ENCODE data around the gene MRPL20. TPM values are rescaled to one million over a fixed set of nuclear protein-coding genes. Genes with fewer than 3 reads are reported as not detected.

Gene MRPL20
- polyA plus RNA-seq, 1 experiment, result 84.8 TPM

GRCh38 chr1:1437904-1438376, 30.8 kb upstream of the MRPL20 start:
- ChIA-PET POLR2A (no interaction called here), CTCF (interaction anchor here (1.5 kb wide), 2 partner anchors 14 to 25 kb away, joined by 3 read pairs; no protein-coding TSS in a partner anchor)
- no peak overlapping the region for H3K4me3 ChIP-seq (ENCODE audit: low read depth, low read length)
- no peaks in the 10 kb centered on the region for H3K36me3 ChIP-seq (ENCODE audit: control insufficient read depth, insufficient read depth, low read length)
- peaks cover 4% of the 10 kb centered on the region; the same call in 1 of the 2 replicates for H3K27me3 ChIP-seq (ENCODE audit: control insufficient read depth, insufficient read depth, low read length)
- TF ChIP-seq CTCF (IDR thresholded peaks at IDR 0.05; ENCODE audit: insufficient read depth, low read depth, low read length), result no peak
- no peak for DNase-seq (ENCODE audit: low read depth)

- no peak for TF ChIP-seq CTCF (IDR thresholded peaks at IDR 0.05; ENCODE audit: insufficient read depth, low read depth, low read length)
- Histone ChIP-seq H3K4me3 (ENCODE audit: low read depth, low read length) (no peak overlapping the region), H3K36me3 (ENCODE audit: control insufficient read depth, insufficient read depth, low read length) (no peaks in the 10 kb centered on the region), H3K27me3 (ENCODE audit: control insufficient read depth, insufficient read depth, low read length) (peaks cover 4% of the 10 kb centered on the region; the same call in 1 of the 2 replicates)
- ChIA-PET POLR2A (no interaction called here), CTCF (interaction anchor here (1.5 kb wide), 2 partner anchors 13 to 25 kb away, joined by 3 read pairs; no protein-coding TSS in a partner anchor)
- no peak for DNase-seq (ENCODE audit: low read depth)
Measured at GRCh38 chr1:1437033-1437903, 30.2 kb upstream of the MRPL20 start.

- Histone ChIP-seq H3K27me3 (ENCODE audit: control insufficient read depth, insufficient read depth, low read length) (peaks cover 4% of the 10 kb centered on the region; the same call in 1 of the 2 replicates), H3K36me3 (ENCODE audit: control insufficient read depth, insufficient read depth, low read length) (no peaks in the 10 kb centered on the region), H3K4me3 (ENCODE audit: low read depth, low read length) (no peak overlapping the region)
- no peak for DNase-seq (ENCODE audit: low read depth)
- CTCF ChIA-PET, result interaction anchor here (1.5 kb wide), 1 partner anchor 26 kb away, joined by 3 read pairs; no protein-coding TSS in a partner anchor
- no peak for TF ChIP-seq CTCF (IDR thresholded peaks at IDR 0.05; ENCODE audit: insufficient read depth, low read depth, low read length)
- POLR2A ChIA-PET, result no interaction called here
Measured at GRCh38 chr1:1436630-1437032, 29.5 kb upstream of the MRPL20 start.

DNA sequence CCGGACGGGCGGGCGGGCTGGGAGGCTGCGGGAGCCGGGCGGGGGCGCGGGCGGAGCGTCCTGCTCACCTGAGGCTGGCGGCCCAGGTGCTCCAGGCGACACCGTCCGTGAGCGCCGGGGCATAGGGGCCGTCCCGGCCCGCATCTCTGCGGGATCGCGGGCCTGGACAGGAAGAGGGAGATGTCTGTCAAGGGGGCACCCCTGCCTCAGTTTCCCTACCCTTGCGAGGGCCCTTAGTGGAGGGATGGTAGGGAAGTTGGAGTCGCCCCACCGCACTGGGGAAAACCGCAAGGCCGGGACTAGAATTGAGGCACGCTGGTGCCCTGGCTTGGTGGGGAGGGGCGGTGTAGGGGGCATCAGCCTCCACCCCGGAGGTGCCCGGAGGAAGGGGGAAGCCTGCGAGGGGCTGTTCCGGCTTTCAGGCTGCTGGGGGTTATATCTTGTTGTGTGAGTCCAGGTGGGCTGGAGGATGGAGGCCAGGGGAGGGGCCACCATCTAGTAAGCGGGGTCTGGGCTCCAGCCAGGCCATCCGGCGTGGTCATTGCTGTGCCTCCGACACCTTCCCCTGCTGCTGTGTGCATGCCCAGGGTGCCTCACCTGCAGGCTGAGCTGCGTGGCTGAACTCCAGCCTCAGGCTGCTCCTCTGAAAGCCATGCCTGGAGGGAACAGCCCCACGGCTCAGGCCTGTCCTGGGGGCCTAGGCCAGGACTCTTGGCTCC, 29.0 kb upstream of the MRPL20 start:
- H3K4me3 ChIP-seq (ENCODE audit: low read depth, low read length), result peak overlapping the region; percentile 46
- POLR2A ChIA-PET, result no interaction called here
- DNase-seq (ENCODE audit: low read depth), result no peak
- H3K27me3 ChIP-seq (ENCODE audit: control insufficient read depth, insufficient read depth, low read length), result peaks cover 4% of the 10 kb centered on the region; the same call in 1 of the 2 replicates
- TF ChIP-seq CTCF (IDR thresholded peaks at IDR 0.05; ENCODE audit: insufficient read depth, low read depth, low read length), result no peak
- CTCF ChIA-PET, result no interaction called here
- no peaks in the 10 kb centered on the region for H3K36me3 ChIP-seq (ENCODE audit: control insufficient read depth, insufficient read depth, low read length)

Measured in BJ (cell line).